ENCODE results near the gene APOL1. TPM values are rescaled to one million over a fixed set of nuclear protein-coding genes. Genes with fewer than 3 reads are reported as not detected.

APOL1 gene
- total and polyA plus RNA-seq, 2 of the 4 experiments (the other 2 are of a cell fraction), result 0.36 to 0.77 TPM

GRCh38 chr22:36235585-36235984 lies 17.3 kb upstream of the APOL1 start:
- dilution Hi-C loops (cut with HindIII; ENCODE audit: low sequenced_read_pairs, unreplicated experiment) (no loop called here), intact Hi-C loops (cut with micrococcal nuclease) (loop anchor here (5.0 kb wide), 1 partner anchor 42 kb away; no protein-coding TSS in a partner anchor), in situ Hi-C loops (cut with MboI; ENCODE audit: low sequenced_read_pairs) (no loop called here)
- Histone ChIP-seq H3K9me1 (ENCODE audit: insufficient read depth, low read length) (peaks cover 17% of the 10 kb centered on the region), H3K14ac (replicated peaks; ENCODE audit: low read depth, low read length) (no peak overlapping the region), H3K27ac (ENCODE audit: insufficient read depth, low read length) (no peak overlapping the region), H3K23ac (ENCODE audit: low read depth, low read length) (no peak overlapping the region), H3K4me1 (ENCODE audit: control insufficient read depth, insufficient read depth, low read length) (peaks cover 19% of the 10 kb centered on the region), H2AK5ac (ENCODE audit: low read depth, low read length) (no peak overlapping the region), H3K18ac (ENCODE audit: low read depth, low read length) (no peak overlapping the region), H3K79me1 (ENCODE audit: low read depth in 1 of 2, low read length in 2 of 2) (peaks cover 4 to 49% of the 10 kb centered on the region in 2 experiments), H4K8ac (ENCODE audit: low read depth in 2 of 2, low read length in 2 of 2) (no peak overlapping the region), H3K4me2 (ENCODE audit: low read depth, low read length) (no peak overlapping the region), H3K27me3 (ENCODE audit: control insufficient read depth, insufficient read depth, low read length) (no peaks in the 10 kb centered on the region), H2BK5ac (ENCODE audit: low read depth, low read length, poor library complexity, severe bottlenecking) (no peak overlapping the region), H3K9me3 (ENCODE audit: control insufficient read depth, insufficient read depth, low read length) (no peaks in the 10 kb centered on the region), H4K91ac (ENCODE audit: insufficient read depth, low read depth, low read length) (no peak overlapping the region), H3K36me3 (ENCODE audit: control insufficient read depth, insufficient read depth, low read length) (peaks cover 24% of the 10 kb centered on the region), H3K4ac (ENCODE audit: low read depth, low read length) (no peak overlapping the region), H2AFZ (replicated peaks; ENCODE audit: low read length, poor library complexity) (no peak overlapping the region), H2BK15ac (ENCODE audit: low read depth, low read length) (no peak overlapping the region), H4K5ac (ENCODE audit: low read depth, low read length) (no peak overlapping the region), H2BK120ac (ENCODE audit: low read depth, low read length) (no peak overlapping the region), H3K4me3 (ENCODE audit: insufficient read depth, low read depth, low read length) (no peak overlapping the region), H3K56ac (ENCODE audit: extremely low read depth, insufficient read depth, low read length) (no peak overlapping the region), H2BK20ac (ENCODE audit: low read depth, low read length) (no peak overlapping the region), H4K20me1 (ENCODE audit: insufficient read depth, low read length) (peaks cover 9% of the 10 kb centered on the region; the same call in 1 of the 2 replicates), H2AK9ac (replicated peaks; ENCODE audit: low read depth, low read length, poor library complexity) (no peak overlapping the region), H3K9ac (ENCODE audit: low read depth, low read length) (no peak overlapping the region)
- BruUV-seq (replicated peaks), result no TSS peak
- no peak for TF ChIP-seq CEBPB (IDR thresholded peaks at IDR 0.05; ENCODE audit: low read depth, low read length)
- no peak for TF ChIP-seq CHD1 (IDR thresholded peaks at IDR 0.05; ENCODE audit: low read depth, low read length)
- no peak for TF ChIP-seq RAD21 (IDR thresholded peaks at IDR 0.05; ENCODE audit: low read length)
- no peak for TF ChIP-seq CTCF (conservative IDR thresholded peaks at IDR 0.05; ENCODE audit: low read depth, low read length)
- TF ChIP-seq ELK1 (IDR thresholded peaks at IDR 0.05; ENCODE audit: borderline replicate concordance, low read depth, low read length), result no peak
- no peak for TF ChIP-seq POLR2A (IDR thresholded peaks at IDR 0.05; ENCODE audit: low read depth, low read length)
- no peak for TF ChIP-seq USF2 (IDR thresholded peaks at IDR 0.05; ENCODE audit: low read depth, low read length)
- no peak for TF ChIP-seq MAZ (IDR thresholded peaks at IDR 0.05; ENCODE audit: borderline replicate concordance, low read depth, low read length)
- TF ChIP-seq FOS (IDR thresholded peaks at IDR 0.05; ENCODE audit: low read depth, low read length), result no peak
- TF ChIP-seq MXI1 (IDR thresholded peaks at IDR 0.05; ENCODE audit: borderline replicate concordance, low read depth, low read length), result no peak
- no peak for TF ChIP-seq RCOR1 (IDR thresholded peaks at IDR 0.05; ENCODE audit: insufficient replicate concordance, low read length)
- TF ChIP-seq MAFK (IDR thresholded peaks at IDR 0.05; ENCODE audit: low read depth, low read length), result no peak
- TF ChIP-seq BHLHE40 (IDR thresholded peaks at IDR 0.05; ENCODE audit: low read depth, low read length), result no peak
- TF ChIP-seq SMC3 (IDR thresholded peaks at IDR 0.05; ENCODE audit: low read depth, low read length), result no peak
- TF ChIP-seq NFE2L2 (IDR thresholded peaks at IDR 0.05; ENCODE audit: low read depth, low read length), result no peak
- TF ChIP-seq RFX5 (IDR thresholded peaks at IDR 0.05; ENCODE audit: low read depth, low read length), result no peak
- DNase-seq (no peak), ATAC-seq (ENCODE audit: low read depth) (no peak)
- 80% methylated on average over 2 of the region's 3 CpGs; no CpG with 5 or more reads in 1 of the 2 experiments for WGBS, 2 experiments (ENCODE audit: extremely low coverage in 2 of 2, insufficient read length in 1 of 2)
- CTCF ChIA-PET, result no interaction called here
- POLR2A ChIA-PET (ENCODE audit: unreplicated experiment), result no interaction called here

All from IMR-90 (cell line).